ENCODE measurements around the gene WASL. TPM values are rescaled to one million over a fixed set of nuclear protein-coding genes. Genes with fewer than 3 reads are reported as not detected.

WASL gene
- total RNA-seq, 3 donors from 2014 or later = 27.8 to 38.3 (median 37.8) TPM

GRCh38 chr7:123641901-123642300 is 106.9 kb downstream of the WASL start:
- H3K9me3 ChIP-seq = no peaks in the 10 kb centered on the region
- no peaks in the 10 kb centered on the region for H3K4me1 ChIP-seq
- no peaks in the 10 kb centered on the region for H3K27me3 ChIP-seq
- no peaks in the 10 kb centered on the region for H3K36me3 ChIP-seq
- intact Hi-C loops (cut with DNase I; ENCODE audit: low total_unique reads) = no loop called here
- TF ChIP-seq POLR2A (IDR thresholded peaks at IDR 0.05) = no peak
- no peak for TF ChIP-seq CTCF (IDR thresholded peaks at IDR 0.05)
- TF ChIP-seq POLR2AphosphoS5 (IDR thresholded peaks at IDR 0.05) = no peak
- no peak overlapping the region for H3K27ac ChIP-seq
- no peak for DNase-seq (ENCODE audit: low spot score in 2 of 2)
- no peak overlapping the region for H3K4me3 ChIP-seq

- H3K27ac ChIP-seq = no peak overlapping the region
- no peaks in the 10 kb centered on the region for H3K27me3 ChIP-seq
- no peak for TF ChIP-seq POLR2A (IDR thresholded peaks at IDR 0.05)
- TF ChIP-seq POLR2AphosphoS5 (IDR thresholded peaks at IDR 0.05) = no peak
- no peak for TF ChIP-seq CTCF (IDR thresholded peaks at IDR 0.05)
- H3K9me3 ChIP-seq = no peaks in the 10 kb centered on the region
- no peaks in the 10 kb centered on the region for H3K4me1 ChIP-seq
- no peak for DNase-seq (ENCODE audit: low spot score in 2 of 2)
- intact Hi-C loops (cut with DNase I; ENCODE audit: low total_unique reads) = no loop called here
- no peak overlapping the region for H3K4me3 ChIP-seq
- H3K36me3 ChIP-seq = no peaks in the 10 kb centered on the region
Measured at GRCh38 chr7:123640583-123640982, 108.2 kb downstream of the WASL start.

GRCh38 chr7:123639631-123640030 is 109.2 kb downstream of the WASL start:
- H3K27ac ChIP-seq = no peak overlapping the region
- intact Hi-C loops (cut with DNase I; ENCODE audit: low total_unique reads) = no loop called here
- H3K4me3 ChIP-seq = no peak overlapping the region
- no peaks in the 10 kb centered on the region for H3K4me1 ChIP-seq
- no peaks in the 10 kb centered on the region for H3K9me3 ChIP-seq
- no peaks in the 10 kb centered on the region for H3K36me3 ChIP-seq
- no peak for TF ChIP-seq POLR2AphosphoS5 (IDR thresholded peaks at IDR 0.05)
- TF ChIP-seq CTCF (IDR thresholded peaks at IDR 0.05) = no peak
- TF ChIP-seq POLR2A (IDR thresholded peaks at IDR 0.05) = no peak
- DNase-seq (ENCODE audit: low spot score in 2 of 2) = no peak
- no peaks in the 10 kb centered on the region for H3K27me3 ChIP-seq

GRCh38 chr7:123637878-123638277 is 110.9 kb downstream of the WASL start:
- intact Hi-C loops (cut with DNase I; ENCODE audit: low total_unique reads) = no loop called here
- Histone ChIP-seq H3K4me3 (no peak overlapping the region), H3K9me3 (no peaks in the 10 kb centered on the region), H3K4me1 (no peaks in the 10 kb centered on the region), H3K27me3 (no peaks in the 10 kb centered on the region), H3K27ac (no peak overlapping the region), H3K36me3 (no peaks in the 10 kb centered on the region)
- DNase-seq (ENCODE audit: low spot score in 2 of 2) = no peak
- no peak for TF ChIP-seq POLR2A (IDR thresholded peaks at IDR 0.05)

- Histone ChIP-seq H3K36me3 (no peaks in the 10 kb centered on the region), H3K27ac (no peak overlapping the region), H3K4me3 (no peak overlapping the region), H3K27me3 (no peaks in the 10 kb centered on the region), H3K9me3 (no peaks in the 10 kb centered on the region), H3K4me1 (no peaks in the 10 kb centered on the region)
- TF ChIP-seq POLR2AphosphoS5 (IDR thresholded peaks at IDR 0.05) = no peak
- no peak for TF ChIP-seq POLR2A (IDR thresholded peaks at IDR 0.05)
- no peak for TF ChIP-seq CTCF (IDR thresholded peaks at IDR 0.05)
- DNase-seq (ENCODE audit: low spot score in 2 of 2) = no peak
- intact Hi-C loops (cut with DNase I; ENCODE audit: low total_unique reads) = no loop called here
Measured at GRCh38 chr7:123637203-123637602, 111.6 kb downstream of the WASL start.

All from breast epithelium (tissue), 4 donors.